AML-193 (cell line): ENCODE results near the gene TMEM181.
"Not testable (repeated sequence)": the region's sequence is repeated elsewhere in the genome, so short reads cannot be mapped to it uniquely, and the experiment has no call there.

Experiments
- DNase-seq, 2 experiments: peaks; one replicate each; lab custom pipeline; 2025; lab: John Stamatoyannopoulos, UW

TMEM181 gene

GRCh38 chr6:158621694-158622544 is 62.0 kb downstream of the TMEM181 start:
- DNase-seq: no peak

DNA sequence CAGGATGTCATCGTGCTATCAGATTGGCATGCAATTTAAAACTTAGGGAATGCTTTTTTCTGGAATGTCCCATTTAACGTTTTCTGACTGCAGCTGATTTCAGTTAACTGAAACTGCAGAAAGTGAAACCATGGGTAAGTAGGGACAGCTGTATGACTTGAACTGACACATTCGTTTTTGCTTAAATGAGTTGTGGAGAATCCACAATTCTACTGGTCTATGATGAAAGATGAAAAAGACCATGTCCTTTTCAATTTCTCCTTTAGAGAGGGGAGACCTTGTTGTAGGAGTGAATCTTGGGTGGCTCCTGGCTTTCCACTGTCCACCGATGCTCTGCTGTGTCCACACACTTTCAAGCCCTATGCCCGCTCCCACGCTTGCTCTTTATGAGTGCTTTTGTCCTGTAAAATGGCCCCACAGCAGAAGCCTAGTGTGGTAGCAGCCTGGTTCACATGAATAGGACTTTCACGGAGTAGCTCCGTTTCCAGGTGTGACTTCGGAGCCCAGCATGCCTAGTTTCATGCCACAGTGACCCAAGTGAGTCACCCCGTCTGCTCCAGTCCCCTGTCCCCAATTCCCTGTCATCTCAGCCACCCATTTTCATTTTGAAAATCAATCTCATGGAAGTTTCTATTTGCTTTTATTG is 62.8 kb downstream of the TMEM181 start:
- no peak for DNase-seq

GRCh38 chr6:158624684-158625682 is 65.1 kb downstream of the TMEM181 start:
- DNase-seq: no peak

DNA sequence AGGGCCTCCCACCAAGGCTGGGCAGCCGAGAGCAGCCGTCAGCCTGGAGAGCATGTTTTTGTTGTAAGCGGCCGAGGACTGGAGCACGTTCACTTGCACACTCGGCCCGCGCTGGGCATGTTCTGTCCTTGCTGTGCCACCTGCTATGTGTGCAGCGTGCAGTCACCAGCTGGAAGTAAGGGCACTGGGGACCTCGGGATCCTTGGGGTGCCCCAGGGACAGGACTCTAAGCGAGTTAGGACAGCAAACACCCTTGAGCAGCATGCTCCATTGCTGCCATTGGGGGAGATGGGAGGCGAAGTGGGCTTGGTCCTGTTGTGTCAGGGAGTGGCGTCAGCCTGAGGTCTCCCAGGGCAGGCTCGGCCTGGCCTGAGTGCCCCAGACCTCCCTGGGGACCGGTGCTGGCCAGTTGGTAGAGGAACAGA is 66.0 kb downstream of the TMEM181 start:
- DNase-seq: no peak

- DNase-seq: no peak
These were observed 66.7 kb downstream of the TMEM181 start for GRCh38 chr6:158626360-158627167.

DNA sequence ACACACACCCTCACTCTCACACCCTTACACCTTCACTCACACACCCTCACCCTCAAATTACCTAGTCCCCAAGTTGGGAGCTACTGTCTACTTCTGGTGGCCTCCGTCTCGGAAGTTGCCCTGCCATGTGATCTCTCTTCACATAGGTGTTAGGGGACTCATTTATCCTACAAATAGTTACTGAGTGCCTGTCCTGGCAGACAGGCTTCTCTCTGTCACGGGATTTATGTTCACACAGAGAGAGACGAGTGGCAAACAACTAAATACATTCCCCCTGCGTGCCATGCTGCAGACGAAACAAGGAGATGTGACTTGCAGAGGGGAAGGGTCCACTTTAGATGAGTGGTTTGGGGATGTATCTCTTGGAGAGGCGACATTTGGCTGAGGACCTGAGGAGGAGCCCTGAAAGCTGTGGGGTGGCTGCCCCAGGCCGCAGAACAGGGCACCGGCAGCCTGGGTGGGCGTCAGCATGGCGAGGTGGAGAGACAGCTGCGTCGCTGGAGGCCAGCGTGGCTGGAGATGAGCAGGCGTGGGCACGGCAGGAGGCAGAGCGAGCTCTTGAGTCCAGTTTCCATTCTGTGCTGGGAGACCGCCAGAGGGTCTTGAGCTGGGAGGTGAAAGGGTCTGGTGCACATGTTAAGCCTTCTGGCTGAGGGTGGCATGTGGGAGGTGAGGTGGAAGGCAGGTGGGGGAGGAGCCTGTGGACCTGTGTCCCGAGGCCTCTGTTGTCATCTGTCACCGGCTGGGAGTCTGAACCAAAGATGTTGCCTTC is 67.5 kb downstream of the TMEM181 start:
- DNase-seq: no peak

GRCh38 chr6:158627940-158628211 is 68.0 kb downstream of the TMEM181 start:
- DNase-seq: no peak

DNA sequence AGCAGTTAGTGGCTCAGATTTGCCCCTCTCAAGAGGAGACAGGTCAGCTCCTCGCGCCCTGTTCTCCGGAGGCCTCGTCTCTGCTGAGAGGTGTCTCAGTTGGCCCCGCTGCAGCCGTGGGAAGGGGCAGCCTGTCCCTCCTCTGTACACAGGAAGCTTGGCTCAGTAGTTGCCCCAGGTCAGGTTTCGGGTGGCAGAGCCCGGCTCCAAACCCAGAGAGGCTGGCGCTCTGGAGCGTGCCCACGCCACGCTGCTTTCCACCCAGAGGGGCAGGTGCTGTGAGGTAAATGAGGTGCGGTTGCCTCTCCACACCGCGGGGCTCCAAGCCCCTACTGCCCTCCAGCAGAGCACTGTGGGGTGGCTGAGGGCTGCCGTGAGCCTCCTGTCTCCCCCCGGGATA is 68.7 kb downstream of the TMEM181 start:
- DNase-seq: no peak

DNA sequence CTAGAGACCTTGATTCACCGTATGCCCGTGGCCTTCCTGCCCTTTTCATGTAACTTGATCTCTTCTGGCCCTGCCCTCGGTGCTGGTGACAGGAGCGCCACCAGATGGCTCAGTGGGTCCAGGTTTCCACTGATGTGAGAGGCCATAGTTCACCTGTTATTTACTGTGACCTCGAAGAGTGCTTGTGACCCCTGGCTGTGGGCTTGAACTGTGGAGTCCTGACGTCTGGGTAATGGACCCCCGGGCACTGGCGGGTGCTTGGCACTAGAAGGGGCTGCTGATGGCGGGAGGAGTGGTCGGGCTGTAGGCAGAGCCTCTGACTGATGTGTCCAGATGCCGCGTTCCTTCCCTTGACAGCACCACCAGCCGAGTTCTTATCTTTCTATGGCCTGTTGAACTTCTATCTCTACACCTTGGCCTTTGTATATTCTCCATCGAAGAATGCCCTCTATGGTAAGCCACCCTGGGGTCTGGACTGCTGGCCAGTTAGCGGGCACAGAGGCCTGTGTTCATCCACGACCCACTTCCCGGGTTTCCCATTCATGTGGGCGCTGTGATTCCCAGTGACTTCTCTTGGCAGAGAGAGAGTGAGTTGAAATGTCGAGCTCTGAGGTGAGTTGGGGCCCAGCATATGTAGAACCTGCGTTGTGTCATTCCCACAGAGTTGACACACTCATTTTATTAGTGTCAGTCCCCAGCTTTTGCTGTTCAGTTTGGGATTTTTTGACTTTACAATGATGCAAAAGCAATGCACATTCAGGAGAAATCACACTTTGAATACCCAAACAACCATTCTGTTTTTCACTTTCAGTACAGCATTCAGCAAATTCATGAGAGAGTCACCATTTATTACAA is 69.7 kb downstream of the TMEM181 start:
- no peak for DNase-seq

GRCh38 chr6:158630938-158631616 is 71.2 kb downstream of the TMEM181 start:
- DNase-seq: no peak

DNA sequence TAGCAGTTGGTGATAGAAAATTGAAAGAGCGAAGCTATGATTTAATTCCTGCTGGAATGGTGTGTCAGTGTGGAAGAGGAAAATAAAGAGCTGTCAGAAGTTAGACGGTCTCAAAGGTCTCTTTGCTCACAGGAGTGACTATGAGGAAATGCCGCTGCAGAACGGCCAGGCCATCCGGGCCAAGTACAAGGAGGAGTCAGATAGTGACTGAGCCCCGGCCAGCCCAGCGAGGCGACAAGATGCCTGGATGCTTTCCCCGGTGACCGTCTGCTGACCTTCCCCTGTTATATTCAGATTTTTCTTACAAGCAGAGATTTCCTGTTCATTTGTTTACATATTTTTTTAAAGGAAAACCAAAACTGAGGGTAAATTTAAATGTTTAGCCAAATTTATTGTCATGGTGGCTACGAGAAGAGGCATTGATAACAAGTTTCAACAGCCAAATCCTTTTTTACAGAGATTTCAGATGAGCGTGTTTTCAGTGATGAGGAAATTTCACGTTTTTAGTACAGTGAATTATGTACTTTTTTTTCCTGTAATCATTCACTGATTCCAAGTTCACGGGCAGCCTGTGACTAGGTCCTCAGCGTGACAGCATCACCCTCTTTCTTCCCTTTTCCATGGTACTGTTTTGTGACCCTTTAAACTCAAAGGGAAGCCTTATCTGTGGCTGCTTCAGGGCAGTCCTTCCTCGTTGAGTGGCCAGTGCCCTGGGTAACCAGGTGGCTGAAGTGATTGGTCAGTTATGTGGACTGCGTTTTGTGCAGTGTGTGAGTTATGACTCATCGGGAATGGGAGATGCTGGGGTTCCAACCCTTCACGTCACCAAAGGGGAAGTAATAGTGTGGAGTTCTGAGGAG is 72.0 kb downstream of the TMEM181 start:
- DNase-seq: no peak

DNA sequence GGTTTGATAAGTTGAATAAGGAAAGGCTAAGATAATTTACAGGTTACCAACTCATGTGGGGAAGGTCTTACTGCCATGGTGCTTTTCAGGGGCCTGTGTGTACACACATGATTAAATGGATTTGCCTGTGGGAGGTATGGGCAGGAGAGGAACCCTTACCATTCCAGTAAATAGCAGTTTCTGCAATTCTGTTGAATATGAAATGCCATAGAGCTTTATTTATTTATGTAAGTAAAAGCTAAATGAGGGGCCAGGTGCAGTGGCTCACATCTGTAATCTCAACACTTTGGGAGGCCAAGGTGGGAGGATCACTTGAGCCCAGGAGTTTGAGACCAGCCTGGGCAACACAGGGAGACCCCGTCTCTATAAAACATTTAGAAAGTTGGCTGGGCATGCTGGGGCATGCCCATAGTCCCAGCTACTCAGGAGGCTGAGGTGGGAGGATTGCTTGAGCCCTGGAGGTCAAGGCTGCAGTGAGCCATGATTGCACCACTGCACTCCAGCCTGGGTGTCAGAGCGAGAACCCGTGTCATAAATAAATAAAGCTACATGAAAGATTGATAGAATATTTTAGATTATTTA is 72.7 kb downstream of the TMEM181 start:
- not testable (repeated sequence) for DNase-seq

- no peak for DNase-seq
These were observed 73.2 kb downstream of the TMEM181 start for GRCh38 chr6:158633127-158633526.

DNA sequence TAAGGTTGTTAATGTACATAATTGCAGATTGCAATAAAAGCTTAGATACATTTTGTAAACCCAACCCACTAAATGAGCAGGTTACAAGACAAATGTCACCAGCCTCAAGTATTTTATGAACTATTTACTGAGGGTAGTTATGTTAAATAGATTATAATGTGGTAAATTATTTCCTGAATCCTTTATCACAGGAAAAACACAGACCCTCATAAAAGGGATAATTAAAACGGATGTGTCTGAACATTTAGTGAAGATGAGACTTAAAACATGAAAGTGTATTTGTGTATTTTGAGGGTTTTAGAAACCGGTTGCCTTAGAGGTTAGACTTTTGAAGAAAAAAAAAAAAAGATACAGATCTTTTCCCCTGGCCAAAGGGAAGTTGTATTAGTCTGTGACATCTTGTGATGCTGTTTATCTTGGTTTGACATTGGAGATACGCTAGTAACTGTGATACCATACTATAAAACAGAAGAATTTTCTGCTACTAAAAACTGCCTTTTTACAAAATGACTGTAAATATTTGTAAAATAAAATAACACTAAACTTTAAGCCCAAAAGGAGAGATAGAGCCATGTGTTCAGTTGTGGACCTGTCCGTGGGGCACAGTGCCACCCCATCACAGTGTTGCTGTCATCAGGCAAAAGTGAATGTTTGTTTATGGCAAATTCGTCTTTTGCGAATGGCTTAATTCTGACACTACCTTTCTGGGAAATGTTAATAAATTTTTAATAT is 75.0 kb downstream of the TMEM181 start:
- DNase-seq: no peak

GRCh38 chr6:158635427-158636073 is 75.7 kb downstream of the TMEM181 start:
- DNase-seq: no peak

DNA sequence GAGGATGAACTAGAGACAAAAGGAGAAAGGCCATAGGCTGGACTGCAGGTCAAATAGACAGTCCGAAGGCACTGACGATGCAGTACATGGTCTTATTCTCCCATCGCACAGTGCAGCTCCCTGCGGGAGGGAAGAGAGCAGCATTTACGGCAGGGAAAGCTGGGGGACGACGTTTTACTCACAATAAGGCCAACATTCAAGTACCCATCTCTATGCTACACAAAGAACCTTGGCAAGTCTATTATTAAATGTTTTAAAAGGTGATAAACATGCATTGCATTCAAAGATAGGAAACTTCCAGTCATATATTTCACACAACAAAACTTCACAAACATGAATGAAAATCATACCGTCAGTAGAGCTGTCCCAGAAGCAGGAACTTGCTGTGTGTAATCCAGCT is 76.9 kb downstream of the TMEM181 start:
- DNase-seq: no peak
